ENCODE data around the gene TAF1B. TPM values are rescaled to one million over a fixed set of nuclear protein-coding genes. Genes with fewer than 3 reads are reported as not detected.
A peak's percentile ranks its signal among the peaks of the same experiment; 100 is the strongest.

Gene TAF1B
- total RNA-seq, 1 experiment from 2014 or later, result 58.6 TPM

- no peak overlapping the region for H3K27ac ChIP-seq (ENCODE audit: low read length)
- H3K9me3 ChIP-seq (ENCODE audit: low read length), result no peaks in the 10 kb centered on the region
- no peak overlapping the region for H2AFZ ChIP-seq (ENCODE audit: low read length)
- H3K9me2 ChIP-seq (replicated peaks; ENCODE audit: insufficient read depth, low read length), result no peaks in the 10 kb centered on the region
- peak; percentile 90 for DNase-seq
- no peak overlapping the region for H3K4me3 ChIP-seq (ENCODE audit: low read length)
- no peaks in the 10 kb centered on the region for H4K20me1 ChIP-seq (ENCODE audit: insufficient read depth, low read depth, low read length)
- no peaks in the 10 kb centered on the region for H3K27me3 ChIP-seq (ENCODE audit: low read length)
- no peaks in the 10 kb centered on the region for H3K79me2 ChIP-seq (ENCODE audit: low read length)
- no peaks in the 10 kb centered on the region for H3K36me3 ChIP-seq (ENCODE audit: insufficient read depth, low read length)
- H3K4me2 ChIP-seq (ENCODE audit: low read depth, low read length, poor library complexity, severe bottlenecking), result no peak overlapping the region
- no peak overlapping the region for H3K9ac ChIP-seq (ENCODE audit: low read length)
- no peaks in the 10 kb centered on the region for H3K4me1 ChIP-seq (ENCODE audit: low read length)
Measured at GRCh38 chr2:9799729-9800632, 43.3 kb upstream of the TAF1B start.

- Histone ChIP-seq H3K9ac (ENCODE audit: low read length) (no peak overlapping the region), H2AFZ (ENCODE audit: low read length) (no peak overlapping the region), H3K27ac (ENCODE audit: low read length) (no peak overlapping the region)
Measured at GRCh38 chr2:9800639-9800974, 42.7 kb upstream of the TAF1B start.

GRCh38 chr2:9800975-9801726 lies 42.1 kb upstream of the TAF1B start:
- Histone ChIP-seq H3K4me3 (ENCODE audit: low read length) (no peak overlapping the region), H3K27ac (ENCODE audit: low read length) (no peak overlapping the region), H3K9ac (ENCODE audit: low read length) (no peak overlapping the region), H3K79me2 (ENCODE audit: low read length) (no peaks in the 10 kb centered on the region), H3K9me3 (ENCODE audit: low read length) (no peaks in the 10 kb centered on the region), H3K27me3 (ENCODE audit: low read length) (no peaks in the 10 kb centered on the region), H3K4me2 (ENCODE audit: low read depth, low read length, poor library complexity, severe bottlenecking) (no peak overlapping the region), H3K4me1 (ENCODE audit: low read length) (no peaks in the 10 kb centered on the region), H3K36me3 (ENCODE audit: insufficient read depth, low read length) (no peaks in the 10 kb centered on the region), H2AFZ (ENCODE audit: low read length) (no peak overlapping the region), H3K9me2 (replicated peaks; ENCODE audit: insufficient read depth, low read length) (no peaks in the 10 kb centered on the region), H4K20me1 (ENCODE audit: insufficient read depth, low read depth, low read length) (no peaks in the 10 kb centered on the region)
- DNase-seq, result no peak

More at GRCh38 chr2:9800639-9800974, 42.7 kb upstream of the TAF1B start:
- no peak for DNase-seq
- no peak overlapping the region for H3K4me2 ChIP-seq (ENCODE audit: low read depth, low read length, poor library complexity, severe bottlenecking)
- H3K79me2 ChIP-seq (ENCODE audit: low read length), result no peaks in the 10 kb centered on the region
- H3K9me2 ChIP-seq (replicated peaks; ENCODE audit: insufficient read depth, low read length), result no peaks in the 10 kb centered on the region
- no peaks in the 10 kb centered on the region for H3K27me3 ChIP-seq (ENCODE audit: low read length)
- no peaks in the 10 kb centered on the region for H3K36me3 ChIP-seq (ENCODE audit: insufficient read depth, low read length)
- no peaks in the 10 kb centered on the region for H3K4me1 ChIP-seq (ENCODE audit: low read length)
- H3K4me3 ChIP-seq (ENCODE audit: low read length), result no peak overlapping the region
- H3K9me3 ChIP-seq (ENCODE audit: low read length), result no peaks in the 10 kb centered on the region
- H4K20me1 ChIP-seq (ENCODE audit: insufficient read depth, low read depth, low read length), result no peaks in the 10 kb centered on the region

- Histone ChIP-seq H3K79me2 (ENCODE audit: low read length) (no peaks in the 10 kb centered on the region), H3K27me3 (ENCODE audit: low read length) (no peaks in the 10 kb centered on the region), H2AFZ (ENCODE audit: low read length) (no peak overlapping the region), H3K9ac (ENCODE audit: low read length) (no peak overlapping the region), H3K27ac (ENCODE audit: low read length) (no peak overlapping the region), H3K4me3 (ENCODE audit: low read length) (no peak overlapping the region), H3K9me2 (replicated peaks; ENCODE audit: insufficient read depth, low read length) (no peaks in the 10 kb centered on the region), H3K36me3 (ENCODE audit: insufficient read depth, low read length) (no peaks in the 10 kb centered on the region), H4K20me1 (ENCODE audit: insufficient read depth, low read depth, low read length) (no peaks in the 10 kb centered on the region), H3K4me1 (ENCODE audit: low read length) (no peaks in the 10 kb centered on the region), H3K4me2 (ENCODE audit: low read depth, low read length, poor library complexity, severe bottlenecking) (no peak overlapping the region), H3K9me3 (ENCODE audit: low read length) (no peaks in the 10 kb centered on the region)
- DNase-seq, result no peak
Measured at GRCh38 chr2:9802576-9802993, 40.7 kb upstream of the TAF1B start.

- no peaks in the 10 kb centered on the region for H3K27me3 ChIP-seq (ENCODE audit: low read length)
- H2AFZ ChIP-seq (ENCODE audit: low read length), result no peak overlapping the region
- no peaks in the 10 kb centered on the region for H3K9me3 ChIP-seq (ENCODE audit: low read length)
- H3K9me2 ChIP-seq (replicated peaks; ENCODE audit: insufficient read depth, low read length), result no peaks in the 10 kb centered on the region
- no peak overlapping the region for H3K4me3 ChIP-seq (ENCODE audit: low read length)
- no peaks in the 10 kb centered on the region for H3K36me3 ChIP-seq (ENCODE audit: insufficient read depth, low read length)
- DNase-seq, result no peak
- no peak overlapping the region for H3K4me2 ChIP-seq (ENCODE audit: low read depth, low read length, poor library complexity, severe bottlenecking)
- no peak overlapping the region for H3K27ac ChIP-seq (ENCODE audit: low read length)
- H3K4me1 ChIP-seq (ENCODE audit: low read length), result no peaks in the 10 kb centered on the region
- no peak overlapping the region for H3K9ac ChIP-seq (ENCODE audit: low read length)
- no peaks in the 10 kb centered on the region for H4K20me1 ChIP-seq (ENCODE audit: insufficient read depth, low read depth, low read length)
- H3K79me2 ChIP-seq (ENCODE audit: low read length), result no peaks in the 10 kb centered on the region
Measured at GRCh38 chr2:9803023-9803805, 40.1 kb upstream of the TAF1B start.

GRCh38 chr2:9805435-9806297 lies 37.6 kb upstream of the TAF1B start:
- H4K20me1 ChIP-seq (ENCODE audit: insufficient read depth, low read depth, low read length), result no peaks in the 10 kb centered on the region
- H2AFZ ChIP-seq (ENCODE audit: low read length), result no peak overlapping the region
- H3K4me2 ChIP-seq (ENCODE audit: low read depth, low read length, poor library complexity, severe bottlenecking), result no peak overlapping the region
- no peaks in the 10 kb centered on the region for H3K27me3 ChIP-seq (ENCODE audit: low read length)
- H3K4me1 ChIP-seq (ENCODE audit: low read length), result no peaks in the 10 kb centered on the region
- H3K4me3 ChIP-seq (ENCODE audit: low read length), result no peak overlapping the region
- H3K27ac ChIP-seq (ENCODE audit: low read length), result no peak overlapping the region
- H3K79me2 ChIP-seq (ENCODE audit: low read length), result no peaks in the 10 kb centered on the region
- H3K36me3 ChIP-seq (ENCODE audit: insufficient read depth, low read length), result no peaks in the 10 kb centered on the region
- H3K9me2 ChIP-seq (replicated peaks; ENCODE audit: insufficient read depth, low read length), result no peaks in the 10 kb centered on the region
- no peaks in the 10 kb centered on the region for H3K9me3 ChIP-seq (ENCODE audit: low read length)
- no peak overlapping the region for H3K9ac ChIP-seq (ENCODE audit: low read length)
- DNase-seq, result no peak

- no peak for DNase-seq
- H3K4me1 ChIP-seq (ENCODE audit: low read length), result no peaks in the 10 kb centered on the region
- no peaks in the 10 kb centered on the region for H4K20me1 ChIP-seq (ENCODE audit: insufficient read depth, low read depth, low read length)
- H3K4me2 ChIP-seq (ENCODE audit: low read depth, low read length, poor library complexity, severe bottlenecking), result no peak overlapping the region
- no peaks in the 10 kb centered on the region for H3K36me3 ChIP-seq (ENCODE audit: insufficient read depth, low read length)
- no peaks in the 10 kb centered on the region for H3K9me3 ChIP-seq (ENCODE audit: low read length)
- H3K27me3 ChIP-seq (ENCODE audit: low read length), result no peaks in the 10 kb centered on the region
- H3K9ac ChIP-seq (ENCODE audit: low read length), result no peak overlapping the region
- no peak overlapping the region for H3K27ac ChIP-seq (ENCODE audit: low read length)
- no peak overlapping the region for H2AFZ ChIP-seq (ENCODE audit: low read length)
- H3K4me3 ChIP-seq (ENCODE audit: low read length), result no peak overlapping the region
- no peaks in the 10 kb centered on the region for H3K9me2 ChIP-seq (replicated peaks; ENCODE audit: insufficient read depth, low read length)
- no peaks in the 10 kb centered on the region for H3K79me2 ChIP-seq (ENCODE audit: low read length)
Measured at GRCh38 chr2:9806298-9806610, 37.0 kb upstream of the TAF1B start.
